ENCODE measurements around the gene OR10A6. TPM values are rescaled to one million over a fixed set of nuclear protein-coding genes. Genes with fewer than 3 reads are reported as not detected.

Gene OR10A6
- total and polyA plus RNA-seq, 2 of the 4 experiments (the other 2 are of a cell fraction), result 0.19 TPM; not detected in 1

DNA sequence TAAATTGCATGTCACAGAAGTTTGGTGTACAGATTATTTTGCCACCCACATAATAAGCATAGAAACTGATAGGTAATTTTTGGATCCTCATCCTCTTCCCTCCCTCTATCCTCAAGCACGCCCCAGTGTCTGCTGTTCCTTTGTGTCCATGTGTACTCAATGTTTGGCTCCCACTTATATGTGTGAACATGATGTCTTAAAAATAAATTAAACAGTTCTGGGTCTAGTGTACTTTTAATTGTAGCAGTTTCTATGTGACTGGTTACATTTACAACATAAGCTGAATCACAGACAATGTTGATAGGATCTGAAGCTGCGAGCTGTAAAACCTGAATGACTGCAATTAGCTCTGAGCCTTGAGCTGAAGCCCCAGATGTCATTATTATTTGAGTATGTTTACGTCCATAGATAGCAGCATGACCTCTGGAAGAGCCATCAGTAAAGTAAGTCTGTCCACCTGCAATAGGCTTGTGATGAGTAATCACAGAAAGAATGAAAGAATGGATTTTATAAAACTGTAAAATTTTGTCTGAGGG lies 29.7 kb downstream of the OR10A6 start:
- Histone ChIP-seq H3K14ac (replicated peaks; ENCODE audit: low read depth, low read length) (no peak overlapping the region), H2AFZ (replicated peaks; ENCODE audit: low read length, poor library complexity) (no peak overlapping the region), H3K36me3 (ENCODE audit: control insufficient read depth, insufficient read depth, low read length) (no peaks in the 10 kb centered on the region), H3K4me2 (ENCODE audit: low read depth, low read length) (no peak overlapping the region), H2AK9ac (replicated peaks; ENCODE audit: low read depth, low read length, poor library complexity) (no peak overlapping the region), H3K23ac (ENCODE audit: low read depth, low read length) (no peak overlapping the region), H4K20me1 (ENCODE audit: insufficient read depth, low read length) (no peaks in the 10 kb centered on the region), H3K9me3 (ENCODE audit: control insufficient read depth, insufficient read depth, low read length) (no peaks in the 10 kb centered on the region), H2AK5ac (ENCODE audit: low read depth, low read length) (no peak overlapping the region), H2BK15ac (ENCODE audit: low read depth, low read length) (no peak overlapping the region), H3K4ac (ENCODE audit: low read depth, low read length) (no peak overlapping the region), H3K27me3 (ENCODE audit: control insufficient read depth, insufficient read depth, low read length) (no peaks in the 10 kb centered on the region), H3K9ac (ENCODE audit: low read depth, low read length) (no peak overlapping the region), H2BK5ac (ENCODE audit: low read depth, low read length, poor library complexity, severe bottlenecking) (no peak overlapping the region), H3K4me1 (ENCODE audit: control insufficient read depth, insufficient read depth, low read length) (peaks cover 7% of the 10 kb centered on the region; the same call in 1 of the 2 replicates), H4K5ac (ENCODE audit: low read depth, low read length) (no peak overlapping the region), H4K8ac (ENCODE audit: low read depth in 2 of 2, low read length in 2 of 2) (no peak overlapping the region), H2BK20ac (ENCODE audit: low read depth, low read length) (no peak overlapping the region), H3K4me3 (ENCODE audit: insufficient read depth, low read depth, low read length) (no peak overlapping the region), H3K56ac (ENCODE audit: extremely low read depth, insufficient read depth, low read length) (no peak overlapping the region), H3K27ac (ENCODE audit: insufficient read depth, low read length) (no peak overlapping the region), H4K91ac (ENCODE audit: insufficient read depth, low read depth, low read length) (no peak overlapping the region), H3K9me1 (ENCODE audit: insufficient read depth, low read length) (peaks cover 5% of the 10 kb centered on the region; the same call in 1 of the 2 replicates), H3K79me1 (ENCODE audit: low read depth in 1 of 2, low read length in 2 of 2) (peaks cover 0 to 3% of the 10 kb centered on the region in 2 experiments; a peak in 1 of 4 replicates), H3K18ac (ENCODE audit: low read depth, low read length) (no peak overlapping the region), H2BK120ac (ENCODE audit: low read depth, low read length) (no peak overlapping the region)
- intact Hi-C loops (cut with micrococcal nuclease), result no loop called here
- ChIA-PET POLR2A (ENCODE audit: unreplicated experiment) (no interaction called here), CTCF (interaction anchor here (0.7 kb wide), 1 partner anchor 9 kb away, joined by 3 read pairs; no protein-coding TSS in a partner anchor)
- TF ChIP-seq BHLHE40 (IDR thresholded peaks at IDR 0.05; ENCODE audit: low read depth, low read length) (no peak), FOS (IDR thresholded peaks at IDR 0.05; ENCODE audit: low read depth, low read length) (no peak), MAFK (IDR thresholded peaks at IDR 0.05; ENCODE audit: low read depth, low read length) (no peak), NFE2L2 (IDR thresholded peaks at IDR 0.05; ENCODE audit: low read depth, low read length) (no peak), RCOR1 (IDR thresholded peaks at IDR 0.05; ENCODE audit: insufficient replicate concordance, low read length) (no peak)
- dilution Hi-C loops (cut with HindIII; ENCODE audit: low sequenced_read_pairs, unreplicated experiment), result no loop called here
- no peak for DNase-seq
- WGBS, 2 experiments (ENCODE audit: extremely low coverage in 2 of 2, insufficient read length in 1 of 2), result 60% methylated on average over 1 of the region's 3 CpGs; no CpG with 5 or more reads in 1 of the 2 experiments
- ATAC-seq (ENCODE audit: low read depth), result no peak
- in situ Hi-C loops (cut with MboI; ENCODE audit: low sequenced_read_pairs), result no loop called here
- no TSS peak for BruUV-seq (replicated peaks)

All from IMR-90 (cell line).